GM12872 (cell line): ENCODE measurements around the gene BRI3.

Source experiments
- TF ChIP-seq, protein P1 (sequence below): IDR thresholded peaks from 3 replicates; pipeline ENCODE4 v1.5.1; 2011; ENCODE audit warnings: low read depth, mild to moderate bottlenecking, low read length, moderate library complexity; ENCODE audit not compliant: insufficient read depth

Gene BRI3

DNA sequence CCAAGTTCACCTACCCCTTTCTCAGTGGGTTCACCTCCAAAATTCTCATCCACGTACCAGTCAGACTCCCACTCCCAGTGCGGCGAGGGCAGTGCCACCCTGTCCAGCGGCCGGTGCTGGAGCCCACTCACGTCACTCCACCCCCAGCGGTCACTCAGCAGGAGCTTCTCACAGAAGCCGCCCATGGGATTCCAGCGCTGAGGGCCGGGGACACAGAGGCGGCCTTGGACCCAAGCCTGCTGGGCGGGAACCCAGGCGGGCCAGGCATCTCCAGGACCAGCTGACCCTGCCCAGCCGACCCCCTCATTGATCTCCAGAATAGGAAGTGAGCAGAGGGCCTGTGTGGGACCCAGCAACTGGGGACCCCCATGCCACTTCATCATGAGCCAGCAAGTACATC, 36.6 kb upstream of the BRI3 start:
- TF ChIP-seq, protein P1, sequence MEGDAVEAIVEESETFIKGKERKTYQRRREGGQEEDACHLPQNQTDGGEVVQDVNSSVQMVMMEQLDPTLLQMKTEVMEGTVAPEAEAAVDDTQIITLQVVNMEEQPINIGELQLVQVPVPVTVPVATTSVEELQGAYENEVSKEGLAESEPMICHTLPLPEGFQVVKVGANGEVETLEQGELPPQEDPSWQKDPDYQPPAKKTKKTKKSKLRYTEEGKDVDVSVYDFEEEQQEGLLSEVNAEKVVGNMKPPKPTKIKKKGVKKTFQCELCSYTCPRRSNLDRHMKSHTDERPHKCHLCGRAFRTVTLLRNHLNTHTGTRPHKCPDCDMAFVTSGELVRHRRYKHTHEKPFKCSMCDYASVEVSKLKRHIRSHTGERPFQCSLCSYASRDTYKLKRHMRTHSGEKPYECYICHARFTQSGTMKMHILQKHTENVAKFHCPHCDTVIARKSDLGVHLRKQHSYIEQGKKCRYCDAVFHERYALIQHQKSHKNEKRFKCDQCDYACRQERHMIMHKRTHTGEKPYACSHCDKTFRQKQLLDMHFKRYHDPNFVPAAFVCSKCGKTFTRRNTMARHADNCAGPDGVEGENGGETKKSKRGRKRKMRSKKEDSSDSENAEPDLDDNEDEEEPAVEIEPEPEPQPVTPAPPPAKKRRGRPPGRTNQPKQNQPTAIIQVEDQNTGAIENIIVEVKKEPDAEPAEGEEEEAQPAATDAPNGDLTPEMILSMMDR, result no peak

DNA sequence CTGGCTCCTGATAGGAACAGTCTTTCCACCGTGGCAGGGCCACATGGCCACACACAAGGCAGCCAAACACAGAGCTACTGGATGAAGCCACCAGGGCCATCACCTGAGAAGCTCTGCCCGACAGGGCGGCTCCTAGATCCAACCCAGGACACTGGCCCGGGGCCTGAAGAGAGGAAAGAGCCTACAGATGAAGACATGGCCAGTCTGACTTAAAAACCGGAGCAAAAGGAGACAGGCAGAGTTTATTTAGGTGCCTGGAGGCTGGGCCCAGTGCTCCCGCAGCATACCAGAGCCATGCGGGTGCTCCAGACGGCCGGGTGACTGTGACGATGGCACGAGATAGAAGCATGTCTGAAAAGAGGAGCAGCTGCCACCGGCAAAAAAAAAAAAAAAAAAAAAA, 33.3 kb upstream of the BRI3 start:
- TF ChIP-seq, protein P1, result no peak

DNA sequence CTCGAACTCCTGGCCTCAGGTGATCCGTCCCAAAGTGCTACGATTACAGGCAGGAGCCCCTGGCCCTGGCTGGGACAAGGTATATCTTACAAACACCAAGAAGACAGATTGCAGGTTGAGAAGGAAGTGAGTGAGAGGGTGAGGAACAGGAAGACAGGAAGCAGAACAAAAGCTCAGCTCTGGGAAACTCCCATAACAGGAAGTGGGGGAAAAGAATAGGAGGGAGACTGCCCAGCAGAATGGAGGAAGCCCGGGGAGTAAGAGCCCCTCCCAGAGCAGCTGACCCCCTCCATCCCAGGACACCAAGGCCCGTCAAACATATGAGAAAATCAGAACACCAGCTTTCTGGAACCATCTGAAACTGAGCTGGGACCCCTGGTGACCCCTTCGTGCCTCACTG, 32.4 kb upstream of the BRI3 start:
- TF ChIP-seq, protein P1, result no peak

DNA sequence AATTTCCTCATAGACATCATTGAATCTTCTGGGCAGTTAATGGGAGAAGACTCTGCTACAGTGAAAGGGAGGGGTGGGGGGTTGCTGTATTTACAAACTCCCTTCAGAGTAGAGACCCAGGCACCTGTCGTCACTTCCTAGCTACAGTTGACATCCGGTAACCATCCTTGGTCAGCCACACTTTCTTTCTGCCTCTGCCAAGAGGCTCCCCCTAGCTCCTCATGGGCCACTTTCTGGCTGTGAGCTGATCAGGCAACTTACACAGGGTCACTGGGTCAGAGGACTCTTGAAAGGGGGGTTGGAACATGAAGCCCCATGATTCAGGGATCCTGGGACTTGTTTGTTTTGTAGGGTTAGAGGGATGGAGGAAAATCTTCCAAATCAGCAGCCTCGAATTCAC, 30.7 kb upstream of the BRI3 start:
- TF ChIP-seq, protein P1, result no peak

DNA sequence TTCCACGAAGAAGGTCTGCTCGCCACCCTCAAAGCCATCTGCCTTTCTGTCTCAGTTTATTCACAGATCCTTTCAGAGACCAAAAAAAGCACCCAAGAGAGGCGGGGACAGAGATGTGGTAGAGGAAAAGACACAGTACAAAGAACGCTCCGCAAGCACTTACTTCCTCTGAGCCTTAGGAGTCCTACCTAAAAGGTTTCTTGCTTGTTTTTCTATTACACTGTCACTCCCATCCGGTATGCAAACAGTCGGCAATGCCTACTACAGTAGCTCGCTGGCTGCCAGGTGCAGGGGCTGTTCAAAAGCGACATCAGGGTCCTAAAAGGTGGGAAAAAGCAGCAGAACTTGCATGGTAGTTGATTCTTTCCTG, 30.3 kb upstream of the BRI3 start:
- TF ChIP-seq, protein P1, result no peak

DNA sequence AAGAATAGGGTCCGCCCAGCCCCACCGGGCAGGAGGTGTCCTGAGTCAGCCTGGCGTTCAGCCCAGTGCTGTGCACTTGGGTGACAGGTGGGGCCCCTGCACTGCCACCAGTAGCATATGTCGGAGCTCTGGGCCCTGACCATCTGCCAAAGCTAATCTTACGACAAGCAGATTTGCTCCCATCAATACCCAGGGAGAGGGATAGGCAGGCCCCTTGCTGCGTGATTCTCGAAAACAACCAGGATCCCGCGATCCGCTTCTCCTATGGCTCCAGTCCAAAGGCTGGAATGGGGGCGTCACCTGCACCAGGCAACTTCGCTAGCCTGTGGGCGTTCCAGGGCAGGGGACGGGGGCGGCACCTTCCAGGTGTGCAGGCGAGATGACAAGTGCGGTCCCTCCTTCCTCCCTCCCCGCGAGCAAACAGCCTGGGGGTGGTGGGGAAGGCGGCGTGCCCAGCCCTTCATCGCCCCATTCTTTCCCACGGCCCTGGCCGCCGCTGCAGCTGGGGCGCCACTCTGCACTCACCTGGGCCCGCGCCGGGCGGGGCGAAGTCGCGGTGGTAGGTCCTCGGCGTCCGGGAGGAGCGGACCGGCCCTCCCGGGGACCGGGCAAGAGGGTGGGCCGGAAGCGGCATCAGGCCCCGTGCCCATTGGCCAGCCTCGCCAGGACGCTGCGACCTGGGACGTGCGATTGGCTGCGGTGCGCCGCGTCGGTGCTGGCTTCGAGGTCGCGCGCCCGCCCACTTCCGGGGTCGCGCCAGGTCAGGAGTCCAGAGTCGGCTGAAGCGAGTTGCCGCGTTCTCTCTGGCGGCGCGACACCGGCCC, 29.7 kb upstream of the BRI3 start, which contains the start of gene TECPR1:
Gene TECPR1, minus strand, starts transcription at position 632 of the 824 bp plus-strand sequence. CDS start 6,086 bp downstream, outside the sequence.
- TF ChIP-seq, protein P1, result no peak

DNA sequence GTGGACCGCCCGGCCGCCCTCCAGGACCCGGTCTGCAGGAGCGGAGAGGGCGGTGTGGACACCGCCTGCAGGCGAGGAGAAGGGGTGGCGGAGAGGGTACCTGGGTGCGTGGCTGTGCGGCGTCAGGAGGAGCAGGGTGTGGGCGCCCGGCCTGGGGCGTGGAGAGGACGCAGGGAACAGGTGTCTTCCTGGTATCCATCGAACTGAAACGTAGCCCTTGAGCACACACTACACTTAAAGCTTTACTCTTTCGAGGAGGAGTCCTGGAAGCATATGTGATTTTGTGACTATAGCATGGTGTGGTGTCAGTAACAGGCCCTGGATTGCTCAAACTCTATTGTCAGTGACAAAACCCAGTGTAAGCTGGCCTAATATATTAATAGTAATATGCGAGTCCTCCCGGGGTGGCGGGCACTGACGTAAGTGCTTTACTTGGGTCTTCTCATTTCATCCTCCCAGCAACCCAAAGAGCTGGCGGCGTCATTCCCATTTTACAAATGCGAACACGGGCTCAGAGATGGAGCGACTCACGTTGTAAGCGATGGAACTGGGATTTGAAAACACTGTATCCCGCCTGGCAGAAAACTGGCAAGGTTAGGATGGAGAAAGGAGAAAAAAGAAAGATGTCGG, 28.9 kb upstream of the BRI3 start:
- TF ChIP-seq, protein P1, result no peak
